IgD-negative memory B cell (primary cell): ENCODE data around the gene TUBD1. TPM values are rescaled to one million over a fixed set of nuclear protein-coding genes. Genes with fewer than 3 reads are reported as not detected.
A peak's percentile ranks its signal among the peaks of the same experiment; 100 is the strongest.
"Not testable (repeated sequence)": the region's sequence is repeated elsewhere in the genome, so short reads cannot be mapped to it uniquely, and the experiment has no call there.

ENCODE experiments used
- H3K27ac Mint-ChIP-seq, 3 donors: one replicate each; pipeline ENCODE4 v1.8.0; 2020 to 2022; ENCODE audit warnings: mild to moderate bottlenecking in 3 of 3, mixed read lengths in 3 of 3, moderate library complexity in 1 of 3
- H3K27me3 Mint-ChIP-seq: one replicate; pipeline ENCODE4 v1.8.0; 2021; ENCODE audit warnings: mixed read lengths
- H3K36me3 Mint-ChIP-seq: one replicate; pipeline ENCODE4 v1.8.0; 2020; ENCODE audit warnings: mild to moderate bottlenecking, mixed read lengths
- H3K4me1 Mint-ChIP-seq, 3 donors: one replicate each; pipeline ENCODE4 v1.8.0; 2020 to 2022; ENCODE audit warnings: mixed read lengths in 3 of 3, mild to moderate bottlenecking in 1 of 3
- H3K4me3 Mint-ChIP-seq, 4 donors: one replicate each; pipeline ENCODE4 v1.8.0; 2020 to 2022; ENCODE audit warnings: mild to moderate bottlenecking in 4 of 4, mixed read lengths in 4 of 4, moderate library complexity in 3 of 4
- H3K9me3 Mint-ChIP-seq, 3 donors: one replicate each; pipeline ENCODE4 v1.8.0; 2020 to 2021; ENCODE audit warnings: mixed read lengths in 3 of 3, mild to moderate bottlenecking in 1 of 3
- polyA plus RNA-seq: library from polyadenylated mRNA; unstranded; fragments of 300-500 nt; fragmentation: Illumina TruSeq; gene quantifications from one replicate; pipeline ENCODE4 v1.2.3, GENCODE V29; 2021

Gene TUBD1
- polyA plus RNA-seq, 1 donor from 2014 or later = 17.6 TPM

GRCh38 chr17:59858167-59858816 is 34.5 kb downstream of the TUBD1 start:
- H3K27ac Mint-ChIP-seq = no peak overlapping the region
- no peaks in the 10 kb centered on the region for H3K27me3 Mint-ChIP-seq
- no peak overlapping the region for H3K4me3 Mint-ChIP-seq
- H3K4me1 Mint-ChIP-seq = peaks cover 2 to 6% (median 3%) of the 10 kb centered on the region in 3 donors
- H3K36me3 Mint-ChIP-seq = peaks cover under 1% of the 10 kb centered on the region
- H3K9me3 Mint-ChIP-seq = no peaks in the 10 kb centered on the region

- H3K4me1 Mint-ChIP-seq = peaks cover 6 to 10% (median 6%) of the 10 kb centered on the region in 3 donors
- no peak overlapping the region for H3K4me3 Mint-ChIP-seq
- H3K27ac Mint-ChIP-seq = peak overlapping the region in 1 of 3 donors; percentile 65
- H3K27me3 Mint-ChIP-seq = no peaks in the 10 kb centered on the region
- H3K36me3 Mint-ChIP-seq = peaks cover 5% of the 10 kb centered on the region
- no peaks in the 10 kb centered on the region for H3K9me3 Mint-ChIP-seq
Measured at GRCh38 chr17:59856859-59857794, 35.6 kb downstream of the TUBD1 start.

GRCh38 chr17:59853919-59854729 is 38.6 kb downstream of the TUBD1 start:
- Mint-ChIP-seq H3K4me3 (peak overlapping the region in 1 of 4 donors; percentile 66), H3K4me1 (peaks cover 8 to 12% (median 10%) of the 10 kb centered on the region in 3 donors)
- not testable (repeated sequence) for H3K27me3 Mint-ChIP-seq, H3K36me3 Mint-ChIP-seq, H3K27ac Mint-ChIP-seq, H3K9me3 Mint-ChIP-seq

GRCh38 chr17:59853168-59853918 is 39.4 kb downstream of the TUBD1 start:
- Mint-ChIP-seq H3K36me3 (peaks cover 5% of the 10 kb centered on the region), H3K4me3 (no peak overlapping the region), H3K4me1 (peaks cover 14 to 19% (median 16%) of the 10 kb centered on the region in 3 donors), H3K27me3 (no peaks in the 10 kb centered on the region), H3K9me3 (no peaks in the 10 kb centered on the region), H3K27ac (peak overlapping the region in 2 of 3 donors; percentile 3 to 42)

GRCh38 chr17:59852847-59853167 is 39.9 kb downstream of the TUBD1 start:
- H3K36me3 Mint-ChIP-seq, H3K27ac Mint-ChIP-seq, H3K9me3 Mint-ChIP-seq, H3K4me3 Mint-ChIP-seq, H3K27me3 Mint-ChIP-seq: not testable (repeated sequence)
- H3K4me1 Mint-ChIP-seq = peaks cover 16 to 20% (median 17%) of the 10 kb centered on the region in 3 donors

DNA sequence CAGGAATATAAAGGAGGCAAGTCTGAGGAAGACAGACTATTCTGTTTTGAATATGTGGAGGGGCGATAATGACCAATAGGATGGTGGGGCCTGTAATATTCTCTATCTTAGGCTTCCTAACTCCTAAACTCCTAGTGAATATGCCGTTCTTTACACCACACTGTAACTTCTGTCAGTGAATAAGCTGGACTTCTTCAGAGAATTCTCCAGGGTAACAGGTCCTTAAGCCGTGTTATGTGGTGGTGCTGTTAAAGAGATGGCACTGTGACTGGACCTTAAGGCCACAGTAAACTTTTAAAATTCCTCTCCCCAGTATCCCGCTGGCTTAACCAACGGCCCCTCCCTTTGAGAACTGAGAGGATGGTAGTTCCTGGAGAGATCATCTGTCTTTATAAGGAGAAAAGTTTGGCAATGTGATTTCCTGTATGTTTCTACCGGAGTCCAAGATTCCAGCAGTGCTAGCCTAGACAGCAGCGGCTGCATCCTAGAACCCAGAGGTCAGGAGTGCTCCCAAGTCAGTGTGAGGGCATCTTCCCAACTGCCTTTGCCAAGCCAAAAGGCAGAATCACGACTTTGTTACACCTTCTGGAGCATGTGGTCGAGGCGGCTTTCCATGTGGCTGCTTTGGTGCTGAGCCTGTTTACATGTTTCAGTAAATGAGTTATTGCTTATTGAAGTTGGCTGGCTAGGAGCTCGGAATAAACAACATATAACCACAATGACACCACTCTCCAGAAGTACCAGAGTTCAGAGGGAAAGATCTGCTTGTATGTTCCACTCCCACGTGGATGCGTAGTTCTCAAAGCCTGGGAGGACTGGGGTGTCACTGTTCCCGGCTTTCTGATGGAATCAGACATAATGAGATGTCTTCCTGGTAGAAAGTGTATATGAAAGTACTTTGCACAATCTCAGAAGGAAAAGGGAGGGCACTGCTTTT is 41.0 kb downstream of the TUBD1 start:
- no peak overlapping the region for H3K4me3 Mint-ChIP-seq
- H3K9me3 Mint-ChIP-seq = no peaks in the 10 kb centered on the region
- peaks cover 5% of the 10 kb centered on the region for H3K36me3 Mint-ChIP-seq
- H3K4me1 Mint-ChIP-seq = peaks cover 21 to 29% (median 24%) of the 10 kb centered on the region in 3 donors
- H3K27ac Mint-ChIP-seq = peak overlapping the region in 1 of 3 donors; percentile 8
- H3K27me3 Mint-ChIP-seq = no peaks in the 10 kb centered on the region

- not testable (repeated sequence) for H3K4me3 Mint-ChIP-seq, H3K9me3 Mint-ChIP-seq, H3K27me3 Mint-ChIP-seq, H3K36me3 Mint-ChIP-seq
- H3K4me1 Mint-ChIP-seq = peaks cover 33 to 42% (median 36%) of the 10 kb centered on the region in 3 donors
- peak overlapping the region in 1 of 3 donors; percentile 62 for H3K27ac Mint-ChIP-seq
Measured at GRCh38 chr17:59850311-59850710, 42.4 kb downstream of the TUBD1 start.

DNA sequence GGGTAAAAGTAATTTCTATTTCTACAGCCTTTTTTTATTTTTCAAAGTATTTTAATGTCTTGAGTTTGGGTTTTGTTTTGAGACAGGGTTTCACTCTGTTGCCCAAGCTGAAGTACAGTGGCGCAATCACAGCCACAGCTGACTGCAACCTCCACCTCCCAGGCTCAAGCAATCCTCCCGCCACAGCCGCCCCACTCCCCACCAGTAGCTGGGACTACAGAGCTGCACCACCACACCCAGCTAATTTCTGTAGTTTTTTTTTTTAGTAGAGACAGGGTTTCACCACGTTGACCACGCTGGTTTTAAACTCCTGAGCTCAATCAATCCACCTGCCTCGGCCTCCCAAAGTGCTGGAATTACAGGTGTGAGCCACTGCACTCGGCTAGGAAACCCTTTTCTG is 44.0 kb downstream of the TUBD1 start:
- Mint-ChIP-seq H3K36me3 (peaks cover 5% of the 10 kb centered on the region), H3K9me3 (no peaks in the 10 kb centered on the region), H3K4me3 (peak overlapping the region; percentile 46 to 85 (median 66)), H3K4me1 (peaks cover 38 to 52% (median 39%) of the 10 kb centered on the region in 3 donors), H3K27me3 (no peaks in the 10 kb centered on the region), H3K27ac (peak overlapping the region; percentile 76 to 96 (median 90))

DNA sequence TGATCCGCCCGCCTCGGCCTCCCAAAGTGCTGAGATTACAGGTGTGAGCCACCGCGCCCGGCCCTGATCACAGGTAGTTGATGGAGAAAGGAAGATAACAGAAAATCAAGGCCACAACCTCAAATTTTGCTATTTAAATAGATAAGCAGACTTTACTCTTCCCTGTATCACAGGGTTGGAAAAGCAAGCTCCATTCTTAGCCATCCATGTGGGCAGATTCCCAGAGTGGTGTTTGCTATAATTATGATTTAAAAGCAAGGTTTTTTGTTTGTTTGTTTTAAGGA is 44.4 kb downstream of the TUBD1 start:
- peaks cover 38 to 51% (median 39%) of the 10 kb centered on the region in 3 donors for H3K4me1 Mint-ChIP-seq
- peak overlapping the region in 2 of 3 donors; percentile 76 to 96 for H3K27ac Mint-ChIP-seq
- no peaks in the 10 kb centered on the region for H3K27me3 Mint-ChIP-seq
- peak overlapping the region in 2 of 4 donors; percentile 46 to 81 for H3K4me3 Mint-ChIP-seq
- no peaks in the 10 kb centered on the region for H3K9me3 Mint-ChIP-seq
- H3K36me3 Mint-ChIP-seq = peaks cover 5% of the 10 kb centered on the region

- H3K4me3 Mint-ChIP-seq = peak overlapping the region in 3 of 4 donors; percentile 31 to 83 (median 79)
- H3K27ac Mint-ChIP-seq = peak overlapping the region; percentile 75 to 92 (median 86)
- no peaks in the 10 kb centered on the region for H3K27me3 Mint-ChIP-seq
- peaks cover 38 to 60% (median 47%) of the 10 kb centered on the region in 3 donors for H3K4me1 Mint-ChIP-seq
- no peaks in the 10 kb centered on the region for H3K36me3 Mint-ChIP-seq
- H3K9me3 Mint-ChIP-seq = no peaks in the 10 kb centered on the region
Measured at GRCh38 chr17:59846394-59847165, 46.2 kb downstream of the TUBD1 start.

- H3K4me3 Mint-ChIP-seq = peak overlapping the region; percentile 31 to 83 (median 66)
- H3K27ac Mint-ChIP-seq = peak overlapping the region; percentile 75 to 92 (median 86)
- no peaks in the 10 kb centered on the region for H3K9me3 Mint-ChIP-seq
- H3K36me3 Mint-ChIP-seq = no peaks in the 10 kb centered on the region
- H3K4me1 Mint-ChIP-seq = peaks cover 45 to 66% (median 53%) of the 10 kb centered on the region in 3 donors
- H3K27me3 Mint-ChIP-seq = no peaks in the 10 kb centered on the region
Measured at GRCh38 chr17:59845595-59846393, 46.9 kb downstream of the TUBD1 start.

DNA sequence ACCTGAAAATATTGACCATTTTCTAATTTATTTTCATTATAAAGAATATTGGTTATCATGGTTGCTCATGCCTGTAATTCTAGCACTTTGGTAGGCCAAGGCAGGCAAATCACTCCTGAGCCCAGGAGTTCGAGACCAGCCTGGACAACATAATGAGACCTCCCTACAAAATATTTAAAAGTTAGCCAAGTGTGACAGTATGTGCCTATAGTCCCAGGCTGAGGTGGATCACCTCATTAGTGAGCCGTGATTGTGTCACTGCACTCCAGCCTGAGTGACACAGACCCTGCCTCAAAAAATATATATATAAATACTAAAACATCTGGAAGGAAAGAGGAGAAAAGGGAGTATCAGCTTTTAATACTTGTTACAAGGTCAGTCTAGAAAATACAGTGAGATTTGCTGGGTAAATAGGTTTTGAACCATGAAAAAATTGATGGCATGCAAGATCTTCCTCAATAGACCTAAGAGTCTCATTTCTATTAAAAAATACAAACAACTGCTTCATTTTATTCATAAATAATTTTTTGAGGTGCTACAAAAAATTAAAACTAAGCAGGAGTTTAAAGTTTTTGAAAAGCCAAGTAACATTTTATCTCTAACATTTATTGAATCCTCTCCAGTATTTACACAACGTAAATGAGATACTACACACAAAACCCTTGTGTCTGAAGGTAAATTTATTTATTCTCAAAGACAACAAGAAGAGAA is 47.7 kb downstream of the TUBD1 start:
- no peaks in the 10 kb centered on the region for H3K27me3 Mint-ChIP-seq
- H3K4me3 Mint-ChIP-seq = peak overlapping the region in 3 of 4 donors; percentile 34 to 79 (median 74)
- no peaks in the 10 kb centered on the region for H3K9me3 Mint-ChIP-seq

More for the DNA sequence above, 47.7 kb downstream of the TUBD1 start:
- peak overlapping the region; percentile 68 to 92 (median 75) for H3K27ac Mint-ChIP-seq
- no peaks in the 10 kb centered on the region for H3K36me3 Mint-ChIP-seq
- peaks cover 51 to 73% (median 61%) of the 10 kb centered on the region in 3 donors for H3K4me1 Mint-ChIP-seq
